T-helper 22 cell (primary cell): ENCODE data around the gene CHRNE.
A peak's percentile ranks its signal among the peaks of the same experiment; 100 is the strongest.
"Not testable (repeated sequence)": the region's sequence is repeated elsewhere in the genome, so short reads cannot be mapped to it uniquely, and the experiment has no call there.

Source experiments
- DNase-seq: peaks from one replicate; pipeline ENCODE4 v3.0.0-alpha.2; 2020; ENCODE audit warnings: low read depth

CHRNE gene

DNA sequence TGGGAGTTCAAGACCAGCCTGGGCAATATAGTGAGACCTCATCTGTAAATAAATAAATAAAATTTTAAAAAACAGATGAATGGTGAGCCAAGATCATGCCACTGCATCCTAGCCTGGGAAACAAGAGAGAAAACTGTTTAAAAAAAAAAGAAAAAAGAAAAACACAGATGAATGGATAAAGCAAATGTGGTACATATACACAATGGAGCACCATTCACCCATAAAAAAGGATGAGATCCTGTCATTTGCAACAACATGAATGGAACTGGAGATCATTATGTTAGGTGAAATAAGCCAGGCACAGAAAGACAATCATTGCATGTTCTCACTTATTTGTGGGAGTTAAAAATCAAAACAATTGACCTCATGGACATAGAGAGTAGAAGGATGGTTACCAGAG lies 3.7 kb upstream of the CHRNE start:
- not testable (repeated sequence) for DNase-seq

DNA sequence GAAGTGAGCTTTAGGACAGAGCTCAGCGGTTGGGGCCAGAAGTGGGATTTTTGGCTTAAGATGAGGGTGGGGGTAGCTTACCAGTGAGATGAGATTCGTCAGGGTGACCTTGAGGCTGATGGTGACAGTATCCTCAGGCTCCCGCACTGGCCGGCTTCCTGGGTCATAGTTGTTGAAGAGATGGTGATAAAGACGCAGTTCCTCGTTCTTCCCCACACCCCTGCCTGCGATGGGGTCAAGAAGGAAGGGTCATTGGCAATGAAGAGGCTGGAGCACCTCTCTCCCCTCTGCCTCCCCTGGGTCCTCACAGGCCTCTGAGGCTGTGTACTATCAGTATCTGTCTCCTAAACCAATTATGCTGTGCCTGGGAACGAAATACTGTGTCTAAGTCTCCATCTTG lies 358 bp downstream of the CHRNE start:
- no peak for DNase-seq

DNA sequence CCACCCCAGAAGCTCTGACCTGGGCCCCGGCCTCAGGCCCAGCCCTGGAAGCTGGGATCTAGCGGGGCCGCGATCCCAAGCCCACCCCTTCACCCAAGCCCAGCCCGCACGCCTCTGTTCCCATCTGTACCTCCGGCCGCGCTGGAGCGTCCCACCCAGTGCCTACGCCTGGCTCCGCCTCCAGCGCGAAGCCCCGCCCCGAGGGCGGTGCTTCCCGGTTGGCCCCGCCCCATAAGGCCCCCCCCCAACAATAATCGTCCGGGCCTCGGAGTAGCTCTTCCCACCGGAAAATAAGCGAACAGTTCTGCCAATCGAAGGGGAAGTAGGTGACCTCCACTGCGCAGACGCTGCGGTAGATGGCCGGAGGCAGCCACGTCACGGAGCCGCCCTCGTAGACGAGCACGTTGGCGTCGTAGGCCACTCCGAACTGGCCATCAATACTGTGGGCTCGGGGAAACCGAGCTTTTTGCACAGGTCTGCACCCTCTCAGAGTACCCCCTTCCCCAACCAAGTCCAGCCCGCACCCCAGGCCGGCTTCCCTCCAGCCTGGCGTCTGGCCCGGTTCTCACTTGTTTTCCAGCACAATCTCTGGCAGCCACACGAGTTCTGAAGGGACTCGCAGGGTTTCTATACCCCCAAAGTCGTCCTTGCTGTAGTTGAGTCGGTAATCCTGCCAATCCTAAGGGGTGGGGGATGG lies 1.1 kb downstream of the CHRNE start:
- DNase-seq, result no peak

DNA sequence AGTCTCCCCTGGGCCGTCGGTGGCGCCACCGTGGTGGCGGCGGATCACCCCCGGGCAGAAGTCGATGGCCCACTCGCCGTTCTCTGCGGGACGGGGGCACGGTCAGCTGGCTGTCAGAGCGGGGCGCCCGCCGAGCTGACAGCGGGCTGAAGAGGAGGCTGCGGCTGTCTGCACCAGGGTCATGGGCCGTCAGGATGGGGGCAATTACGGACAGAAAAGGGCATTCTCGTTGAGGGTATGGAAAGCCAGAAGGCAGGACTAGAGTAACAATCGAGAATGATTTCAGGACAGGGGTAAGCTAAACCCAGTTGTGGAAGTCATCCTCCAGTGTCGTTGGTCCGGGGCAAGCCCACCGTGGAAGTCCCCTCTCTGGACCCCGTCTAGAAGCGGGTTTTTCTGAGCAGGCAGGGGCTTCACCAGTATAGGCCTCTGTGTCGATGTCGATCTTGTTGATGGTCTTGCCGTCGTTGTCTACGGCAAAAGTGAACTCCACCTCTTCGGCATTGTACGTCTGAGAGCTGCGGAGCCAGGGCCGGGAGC lies 1.7 kb downstream of the CHRNE start:
- DNase-seq, result no peak

DNA sequence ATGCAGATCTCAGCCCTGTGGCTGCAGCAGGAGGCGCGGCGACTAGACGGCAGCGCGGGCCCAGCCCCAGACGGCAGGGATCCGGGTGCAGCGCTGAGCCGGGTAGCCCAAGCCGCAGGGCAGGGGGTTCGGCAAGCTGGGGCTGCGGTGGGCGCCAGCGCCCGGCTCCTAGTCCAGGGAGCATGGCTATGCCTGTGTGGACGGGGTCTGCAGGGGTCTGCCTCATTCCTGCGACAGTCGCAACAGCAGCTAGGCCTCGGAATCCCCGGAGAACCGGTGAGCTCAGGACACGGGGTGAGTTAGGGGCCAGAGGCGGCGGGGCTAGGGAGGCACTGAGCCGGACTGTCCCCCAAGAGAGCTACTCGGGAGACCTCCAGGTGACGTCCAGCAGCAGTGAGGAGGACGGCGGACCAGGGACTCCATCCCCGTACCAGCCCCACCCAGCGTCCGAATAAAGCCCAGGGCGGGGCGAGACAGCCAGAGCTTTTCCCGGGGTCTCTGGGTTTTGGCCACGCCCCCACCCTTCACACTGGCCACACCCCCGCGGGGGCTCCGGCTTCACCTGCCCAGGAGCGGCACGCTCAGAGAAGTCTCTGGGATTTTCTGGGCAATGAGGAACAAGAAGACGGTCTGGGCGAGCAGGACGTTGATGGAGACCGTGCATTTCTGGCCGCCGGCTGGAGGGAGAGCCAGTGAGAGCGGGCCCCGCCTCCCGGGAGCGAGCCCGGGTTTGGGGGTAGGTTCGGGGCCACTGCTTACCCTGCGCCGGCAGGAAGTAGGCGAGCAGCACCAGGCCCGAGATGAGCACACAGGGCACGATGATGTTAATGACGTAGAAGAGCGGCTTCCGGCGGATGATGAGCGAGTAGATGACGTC lies 2.4 kb downstream of the CHRNE start:
- peak; percentile 59 for DNase-seq

DNA sequence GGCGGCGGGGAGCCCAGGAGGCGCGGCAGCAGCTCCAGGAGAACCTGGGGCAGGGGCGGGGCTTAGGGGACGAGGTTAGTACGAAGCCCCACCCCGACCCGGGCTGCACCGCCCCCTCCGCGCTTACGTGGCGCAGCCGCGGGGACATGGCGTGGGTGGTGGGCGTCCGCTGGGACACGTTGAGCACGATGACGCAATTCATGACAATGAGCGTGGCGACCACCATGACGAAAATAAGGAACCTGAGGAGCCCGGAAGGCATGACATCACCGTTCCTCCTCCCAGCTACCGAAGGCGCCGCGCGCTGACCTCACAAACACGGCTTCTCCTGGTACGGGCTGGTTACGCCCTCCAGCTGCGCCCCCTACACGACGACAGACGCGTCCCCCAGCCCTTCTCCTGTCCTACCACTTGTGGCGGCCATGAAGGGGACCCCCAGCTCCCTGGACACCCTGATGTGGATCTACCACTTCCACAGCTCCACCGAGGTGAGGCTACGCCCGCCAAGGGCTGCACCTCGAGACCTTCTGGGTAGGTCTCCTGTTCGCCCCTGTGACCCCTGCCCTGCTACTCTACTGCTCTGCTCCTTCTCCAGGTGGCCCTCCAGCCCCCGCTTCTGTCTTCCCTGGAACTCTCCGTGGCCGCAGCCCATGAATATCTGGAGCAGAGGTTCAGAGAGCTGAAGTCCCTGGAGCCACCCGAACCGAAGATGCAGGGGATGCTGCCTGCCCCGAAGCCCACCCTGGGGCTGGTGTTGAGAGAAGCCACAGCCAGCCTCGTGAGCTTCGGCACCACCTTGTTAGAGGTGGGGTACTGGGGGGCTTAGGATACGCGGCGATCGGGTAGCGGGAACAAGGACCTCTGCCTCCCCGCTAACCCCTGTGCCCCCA lies 3.3 kb downstream of the CHRNE start, which contains the start of gene C17orf107:
Gene C17orf107, plus strand, starts transcription at position 196 of the 890 bp plus-strand sequence. Its CDS starts 227 bp downstream, at position 423.
- DNase-seq, result peak; percentile 94

DNA sequence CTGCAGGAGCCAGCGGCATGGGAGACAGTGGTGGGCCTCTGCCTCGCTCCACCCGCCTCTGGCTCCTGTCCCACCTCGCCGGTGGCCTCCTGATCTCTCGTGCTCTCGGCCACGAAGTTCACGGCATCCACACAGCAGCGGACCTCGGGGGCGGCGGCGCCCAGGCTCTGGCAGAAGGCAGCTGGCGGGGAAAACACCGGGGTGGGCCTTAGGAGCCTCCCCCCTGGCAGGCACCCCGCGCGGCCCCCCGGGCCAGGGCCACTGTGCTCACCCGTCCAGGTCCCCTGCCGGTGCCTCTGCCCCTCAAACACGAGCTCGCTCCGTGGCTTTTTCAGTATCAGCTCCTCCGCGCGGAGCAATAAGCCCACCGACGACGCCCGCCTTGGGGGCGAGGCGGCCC lies 4.0 kb downstream of the CHRNE start:
- peak; percentile 18 for DNase-seq

DNA sequence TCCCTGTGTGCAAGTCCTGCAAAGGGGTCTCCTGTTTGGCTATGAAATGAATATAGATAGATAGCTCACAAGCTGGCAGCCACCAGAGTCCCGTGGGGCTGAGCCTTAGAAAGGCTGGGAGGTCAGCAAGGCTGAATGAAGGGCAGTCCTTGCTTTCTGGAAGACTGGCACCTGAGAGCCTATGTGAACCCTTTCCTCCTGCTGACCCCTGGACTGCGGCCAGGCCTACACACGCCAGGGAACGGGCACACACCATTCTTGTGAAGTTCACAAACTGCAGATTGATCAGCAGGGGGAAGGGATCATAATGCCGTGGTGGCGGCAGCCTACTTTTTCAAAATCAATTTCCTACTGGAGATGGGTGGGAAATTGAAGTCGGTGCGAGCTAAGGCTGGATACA lies 4.5 kb downstream of the CHRNE start:
- DNase-seq, result no peak

DNA sequence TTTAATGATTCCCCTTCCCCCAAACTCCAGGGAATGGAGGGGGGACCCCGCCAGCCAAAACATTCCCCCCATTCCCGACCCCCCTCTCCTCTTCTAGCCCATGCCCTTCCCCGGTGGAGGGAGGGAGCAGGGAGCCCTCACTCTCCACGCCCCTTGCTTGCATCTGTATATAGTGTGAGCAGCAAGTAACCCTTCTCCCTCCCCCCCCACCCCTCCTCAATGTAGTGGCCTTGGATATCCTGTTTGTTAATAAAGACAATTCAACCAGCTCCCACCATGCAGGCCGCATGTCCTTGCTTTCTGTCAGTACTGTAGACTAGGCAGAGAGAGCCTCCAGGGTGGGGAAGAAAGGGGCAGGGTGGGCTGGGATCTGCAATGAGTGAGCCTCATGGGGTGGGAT lies 5.1 kb downstream of the CHRNE start:
- no peak for DNase-seq

DNA sequence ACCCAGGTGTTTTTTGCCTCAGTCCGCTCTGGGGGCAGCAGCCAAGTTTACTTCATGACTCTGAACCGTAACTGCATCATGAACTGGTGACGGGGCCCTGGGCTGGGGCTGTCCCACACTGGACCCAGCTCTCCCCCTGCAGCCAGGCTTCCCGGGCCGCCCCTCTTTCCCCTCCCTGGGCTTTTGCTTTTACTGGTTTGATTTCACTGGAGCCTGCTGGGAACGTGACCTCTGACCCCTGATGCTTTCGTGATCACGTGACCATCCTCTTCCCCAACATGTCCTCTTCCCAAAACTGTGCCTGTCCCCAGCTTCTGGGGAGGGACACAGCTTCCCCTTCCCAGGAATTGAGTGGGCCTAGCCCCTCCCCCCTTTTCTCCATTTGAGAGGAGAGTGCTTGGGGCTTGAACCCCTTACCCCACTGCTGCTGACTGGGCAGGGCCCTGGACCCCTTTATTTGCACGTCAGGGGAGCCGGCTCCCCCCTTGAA lies 5.7 kb downstream of the CHRNE start:
- no peak for DNase-seq

DNA sequence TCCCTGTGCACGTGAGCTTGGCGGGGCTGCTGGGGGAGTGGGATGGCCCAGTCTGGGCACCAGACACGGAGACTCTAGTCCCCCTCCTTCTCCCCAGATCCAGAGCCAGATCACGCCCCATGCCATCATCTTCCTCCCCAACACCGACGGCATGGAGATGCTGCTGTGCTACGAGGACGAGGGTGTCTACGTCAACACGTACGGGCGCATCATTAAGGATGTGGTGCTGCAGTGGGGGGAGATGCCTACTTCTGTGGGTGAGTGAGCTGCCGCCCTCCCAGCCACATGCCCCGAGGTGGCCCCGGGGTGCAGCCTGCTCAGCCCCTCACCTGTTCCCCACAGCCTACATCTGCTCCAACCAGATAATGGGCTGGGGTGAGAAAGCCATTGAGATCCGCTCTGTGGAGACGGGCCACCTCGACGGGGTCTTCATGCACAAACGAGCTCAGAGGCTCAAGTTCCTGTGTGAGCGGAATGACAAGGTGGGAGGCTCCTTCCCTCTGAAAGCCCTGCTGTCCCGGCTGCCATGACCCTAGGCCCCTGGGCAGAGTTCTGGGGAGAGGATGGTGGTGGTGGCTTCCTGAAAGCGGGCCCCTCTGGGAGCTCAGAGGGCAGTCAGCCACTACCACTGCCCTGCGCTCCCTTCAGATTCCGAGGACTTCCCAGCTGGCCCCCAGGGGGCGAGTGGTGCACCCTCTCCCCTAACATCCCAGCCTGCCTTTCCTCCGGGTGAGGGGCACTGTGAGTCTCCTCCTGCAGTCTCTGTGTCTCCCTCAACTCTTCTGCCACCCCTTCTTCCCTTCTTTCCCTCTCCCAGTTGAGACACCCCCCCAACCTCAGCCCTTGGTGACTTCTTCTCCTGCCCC lies 6.3 kb downstream of the CHRNE start:
- DNase-seq, result no peak

DNA sequence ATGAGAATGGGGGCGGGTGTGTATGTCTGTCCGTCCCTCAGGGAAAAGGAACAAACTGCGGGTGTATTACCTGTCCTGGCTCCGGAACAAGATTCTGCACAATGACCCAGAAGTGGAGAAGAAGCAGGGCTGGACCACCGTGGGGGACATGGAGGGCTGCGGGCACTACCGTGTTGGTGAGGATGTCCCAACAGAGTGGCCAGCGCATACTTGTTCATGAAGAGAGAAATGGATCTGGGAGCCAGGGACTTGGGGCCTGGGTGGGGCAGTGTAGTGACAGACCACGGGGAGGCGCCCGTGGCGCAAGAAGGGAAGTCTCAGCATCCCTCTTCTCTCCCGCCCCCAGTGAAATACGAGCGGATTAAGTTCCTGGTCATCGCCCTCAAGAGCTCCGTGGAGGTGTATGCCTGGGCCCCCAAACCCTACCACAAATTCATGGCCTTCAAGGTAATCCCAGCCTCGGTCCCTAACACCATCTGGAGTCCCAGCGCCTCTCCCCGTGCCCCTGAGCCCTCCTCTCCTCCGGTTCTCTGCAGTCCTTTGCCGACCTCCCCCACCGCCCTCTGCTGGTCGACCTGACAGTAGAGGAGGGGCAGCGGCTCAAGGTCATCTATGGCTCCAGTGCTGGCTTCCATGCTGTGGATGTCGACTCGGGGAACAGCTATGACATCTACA lies 7.1 kb downstream of the CHRNE start:
- DNase-seq, result no peak

DNA sequence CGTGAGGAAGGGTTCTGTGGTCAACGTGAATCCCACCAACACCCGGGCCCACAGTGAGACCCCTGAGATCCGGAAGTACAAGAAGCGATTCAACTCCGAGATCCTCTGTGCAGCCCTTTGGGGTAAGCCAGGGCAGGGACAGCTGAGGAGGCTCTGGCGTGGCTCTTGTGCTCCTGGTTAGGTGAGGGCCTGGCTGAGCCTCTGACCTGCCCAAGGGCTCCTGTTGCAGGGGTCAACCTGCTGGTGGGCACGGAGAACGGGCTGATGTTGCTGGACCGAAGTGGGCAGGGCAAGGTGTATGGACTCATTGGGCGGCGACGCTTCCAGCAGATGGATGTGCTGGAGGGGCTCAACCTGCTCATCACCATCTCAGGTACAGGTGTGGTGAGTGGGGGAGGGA lies 7.8 kb downstream of the CHRNE start:
- DNase-seq, result no peak

DNA sequence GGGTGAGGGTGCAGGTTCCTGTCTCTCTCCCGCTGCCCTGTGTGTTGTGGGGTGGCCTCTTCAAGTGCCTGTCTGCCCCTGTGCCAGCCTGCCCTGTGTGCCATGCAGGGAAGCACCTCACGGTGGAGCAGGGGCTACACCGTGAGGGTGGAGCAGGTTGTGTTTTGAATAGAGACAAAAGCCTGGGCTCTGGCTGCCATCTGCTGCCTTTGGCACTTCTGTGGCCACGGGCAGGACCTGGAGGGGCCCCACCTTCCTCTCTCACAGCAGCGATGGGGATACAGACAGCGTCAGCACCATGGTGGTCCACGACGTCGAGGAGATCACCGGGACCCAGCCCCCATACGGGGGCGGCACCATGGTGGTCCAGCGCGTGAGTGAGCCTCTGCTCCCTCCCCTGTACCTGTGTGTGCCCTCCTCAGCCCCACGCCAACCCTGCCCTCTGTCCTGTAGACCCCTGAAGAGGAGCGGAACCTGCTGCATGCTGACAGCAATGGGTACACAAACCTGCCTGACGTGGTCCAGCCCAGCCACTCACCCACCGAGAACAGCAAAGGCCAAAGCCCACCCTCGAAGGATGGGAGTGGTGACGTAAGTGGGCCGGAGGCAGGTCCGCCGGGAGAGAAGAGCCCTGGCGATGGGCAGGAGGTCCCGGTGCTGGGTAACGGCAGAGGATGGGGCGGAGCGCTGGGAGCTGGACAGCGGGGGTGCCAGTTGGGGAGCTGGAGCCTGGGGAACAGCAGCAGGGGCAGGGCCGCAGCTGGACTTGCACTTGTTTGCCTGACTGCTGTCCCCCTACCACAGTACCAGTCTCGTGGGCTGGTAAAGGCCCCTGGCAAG lies 9.0 kb downstream of the CHRNE start:
- no peak for DNase-seq

DNA sequence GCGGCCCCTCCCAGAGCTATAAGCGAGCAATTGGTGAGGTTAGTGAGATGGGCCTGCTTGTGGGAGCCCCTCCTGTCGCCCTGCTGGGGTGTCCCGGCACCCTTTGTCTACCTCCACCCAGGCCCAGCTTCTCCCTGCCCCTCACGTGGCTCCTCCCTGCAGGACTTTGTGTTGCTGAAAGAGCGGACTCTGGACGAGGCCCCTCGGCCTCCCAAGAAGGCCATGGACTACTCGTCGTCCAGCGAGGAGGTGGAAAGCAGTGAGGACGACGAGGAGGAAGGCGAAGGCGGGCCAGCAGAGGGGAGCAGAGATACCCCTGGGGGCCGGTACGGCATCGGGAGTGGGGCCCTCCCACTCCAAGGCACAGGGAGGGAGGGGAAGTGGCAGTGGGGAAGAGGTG lies 9.6 kb downstream of the CHRNE start:
- no peak for DNase-seq

DNA sequence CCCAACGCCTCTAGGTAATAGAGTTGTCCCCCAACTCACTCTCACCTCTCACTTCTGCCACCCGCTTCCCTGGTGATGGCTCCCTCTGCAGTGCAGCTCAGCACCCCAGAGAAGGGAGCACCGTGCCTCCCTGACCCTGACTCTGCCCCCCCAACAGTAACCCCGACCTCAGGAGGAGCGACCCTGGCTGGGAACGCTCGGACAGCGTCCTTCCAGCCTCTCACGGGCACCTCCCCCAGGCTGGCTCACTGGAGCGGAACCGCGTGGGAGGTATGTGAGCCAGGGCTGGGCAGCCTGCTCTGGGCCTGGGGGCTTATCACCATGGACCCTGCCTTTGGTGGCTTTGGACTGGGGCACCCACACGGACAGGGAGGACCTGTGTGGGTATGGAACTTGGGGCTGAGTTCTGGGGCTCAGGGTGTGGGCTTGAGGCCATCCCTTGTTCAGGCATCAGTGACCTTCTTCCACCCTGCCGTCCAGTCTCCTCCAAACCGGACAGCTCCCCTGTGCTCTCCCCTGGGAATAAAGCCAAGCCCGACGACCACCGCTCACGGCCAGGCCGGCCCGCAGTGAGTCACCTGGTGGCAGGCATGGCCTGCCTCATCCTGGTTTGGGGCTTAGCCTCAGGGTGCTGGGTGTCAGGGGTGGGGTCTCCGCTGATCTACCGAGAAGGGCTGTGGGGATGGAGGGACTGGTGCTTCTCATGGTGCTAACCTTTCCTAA lies 10.2 kb downstream of the CHRNE start:
- no peak for DNase-seq

DNA sequence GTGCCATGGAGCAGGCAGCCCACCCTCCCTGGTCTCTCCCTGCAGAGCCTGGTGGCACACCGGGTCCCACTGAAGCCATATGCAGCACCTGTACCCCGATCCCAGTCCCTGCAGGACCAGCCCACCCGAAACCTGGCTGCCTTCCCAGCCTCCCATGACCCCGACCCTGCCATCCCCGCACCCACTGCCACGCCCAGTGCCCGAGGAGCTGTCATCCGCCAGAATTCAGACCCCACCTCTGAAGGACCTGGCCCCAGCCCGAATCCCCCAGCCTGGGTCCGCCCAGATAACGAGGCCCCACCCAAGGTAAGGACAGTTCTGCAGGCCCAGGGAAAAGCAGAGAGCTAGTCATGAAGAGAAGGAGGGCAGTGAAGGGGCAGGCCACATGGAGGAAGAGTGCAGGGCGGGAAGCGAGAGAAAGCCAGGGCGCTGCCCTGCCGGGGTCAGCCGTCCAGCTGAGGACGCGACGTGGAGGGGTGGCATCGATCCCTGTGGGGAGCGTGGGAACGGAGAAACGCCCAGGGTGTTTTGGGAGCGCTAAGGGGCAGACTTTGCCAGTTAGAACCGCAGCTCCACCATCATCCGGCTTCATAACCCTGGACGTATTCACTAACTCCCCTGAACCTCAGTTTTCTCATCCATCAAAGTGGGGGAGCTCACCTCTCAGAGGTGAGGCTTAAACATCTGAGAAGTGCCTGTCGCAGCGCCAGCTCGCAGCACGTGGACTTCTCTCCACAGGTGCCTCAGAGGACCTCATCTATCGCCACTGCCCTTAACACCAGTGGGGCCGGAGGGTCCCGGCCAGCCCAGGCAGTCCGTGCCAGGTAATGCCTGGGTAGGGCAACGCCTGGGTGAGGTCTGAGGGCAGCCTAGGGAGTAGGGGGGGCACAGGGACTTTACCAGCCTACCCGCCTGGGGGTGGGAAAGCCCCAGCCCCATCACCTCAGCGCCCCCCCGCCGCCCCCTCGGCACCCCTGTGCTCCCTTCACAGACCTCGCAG lies 11.2 kb downstream of the CHRNE start:
- DNase-seq, result no peak
